ENCODE data around the gene ZGPAT. TPM values are rescaled to one million over a fixed set of nuclear protein-coding genes. Genes with fewer than 3 reads are reported as not detected.

The ZGPAT gene
- polyA plus RNA-seq, 1 donor from 2014 or later: 60.8 TPM

GRCh38 chr20:63750807-63751470 is 43.1 kb downstream of the ZGPAT start:
- Histone ChIP-seq H3K4me3 (ENCODE audit: low read length) (no peak overlapping the region), H3K36me3 (ENCODE audit: insufficient read depth, low read length) (no peaks in the 10 kb centered on the region), H4K20me1 (ENCODE audit: insufficient read depth) (no peaks in the 10 kb centered on the region), H3F3A (ENCODE audit: insufficient read depth, low read length, poor library complexity, severe bottlenecking) (no peaks in the 10 kb centered on the region), H3K9me2 (ENCODE audit: insufficient read depth, low read length) (no peaks in the 10 kb centered on the region), H3K27ac (ENCODE audit: low read length) (no peak overlapping the region), H3K9me3 (ENCODE audit: low read length) (no peaks in the 10 kb centered on the region), H3K79me2 (replicated peaks; ENCODE audit: insufficient read depth, low read length) (no peaks in the 10 kb centered on the region), H3K9ac (ENCODE audit: low read length) (no peak overlapping the region), H3K4me2 (ENCODE audit: low read length) (no peak overlapping the region), H3K27me3 (ENCODE audit: insufficient read depth, low read depth, low read length) (no peaks in the 10 kb centered on the region), H2AFZ (ENCODE audit: low read depth, low read length) (no peak overlapping the region)
- no peak for TF ChIP-seq REST (IDR thresholded peaks at IDR 0.05; ENCODE audit: borderline replicate concordance)
- TF ChIP-seq RAD21 (conservative IDR thresholded peaks at IDR 0.05): no peak
- no peak for TF ChIP-seq TAF1 (IDR thresholded peaks at IDR 0.05; ENCODE audit: low read depth)
- no peak for TF ChIP-seq EP300 (conservative IDR thresholded peaks at IDR 0.05; ENCODE audit: poor library complexity, severe bottlenecking)
- no peak for TF ChIP-seq POLR2AphosphoS5 (IDR thresholded peaks at IDR 0.05)
- no peak for TF ChIP-seq SMC3 (conservative IDR thresholded peaks at IDR 0.05; ENCODE audit: poor library complexity)
- TF ChIP-seq EZH2 (IDR thresholded peaks at IDR 0.05; ENCODE audit: borderline replicate concordance, insufficient read depth, low read length, poor library complexity, severe bottlenecking): no peak
- no peak for TF ChIP-seq CTCF (IDR thresholded peaks at IDR 0.05; ENCODE audit: poor library complexity, severe bottlenecking)
- TF ChIP-seq MXI1 (conservative IDR thresholded peaks at IDR 0.05; ENCODE audit: poor library complexity, severe bottlenecking): no peak

- no peaks in the 10 kb centered on the region for H3K36me3 ChIP-seq (ENCODE audit: insufficient read depth, low read length)
- H3K27ac ChIP-seq (ENCODE audit: low read length): no peak overlapping the region
- H3F3A ChIP-seq (ENCODE audit: insufficient read depth, low read length, poor library complexity, severe bottlenecking): no peaks in the 10 kb centered on the region
- no peaks in the 10 kb centered on the region for H3K79me2 ChIP-seq (replicated peaks; ENCODE audit: insufficient read depth, low read length)
- no peak overlapping the region for H2AFZ ChIP-seq (ENCODE audit: low read depth, low read length)
- TF ChIP-seq REST (IDR thresholded peaks at IDR 0.05; ENCODE audit: borderline replicate concordance) (no peak), MXI1 (conservative IDR thresholded peaks at IDR 0.05; ENCODE audit: poor library complexity, severe bottlenecking) (no peak), POLR2AphosphoS5 (IDR thresholded peaks at IDR 0.05) (no peak), CTCF (IDR thresholded peaks at IDR 0.05; ENCODE audit: poor library complexity, severe bottlenecking) (no peak), SMC3 (conservative IDR thresholded peaks at IDR 0.05; ENCODE audit: poor library complexity) (no peak), EZH2 (IDR thresholded peaks at IDR 0.05; ENCODE audit: borderline replicate concordance, insufficient read depth, low read length, poor library complexity, severe bottlenecking) (no peak), RAD21 (conservative IDR thresholded peaks at IDR 0.05) (no peak), EP300 (conservative IDR thresholded peaks at IDR 0.05; ENCODE audit: poor library complexity, severe bottlenecking) (no peak), TAF1 (IDR thresholded peaks at IDR 0.05; ENCODE audit: low read depth) (no peak)
- no peaks in the 10 kb centered on the region for H3K9me3 ChIP-seq (ENCODE audit: low read length)
- no peak overlapping the region for H3K4me2 ChIP-seq (ENCODE audit: low read length)
- H3K9me2 ChIP-seq (ENCODE audit: insufficient read depth, low read length): no peaks in the 10 kb centered on the region
- H3K9ac ChIP-seq (ENCODE audit: low read length): no peak overlapping the region
- no peak overlapping the region for H3K4me3 ChIP-seq (ENCODE audit: low read length)
- no peaks in the 10 kb centered on the region for H3K27me3 ChIP-seq (ENCODE audit: insufficient read depth, low read depth, low read length)
- H4K20me1 ChIP-seq (ENCODE audit: insufficient read depth): no peaks in the 10 kb centered on the region
Observed at GRCh38 chr20:63751471-63752271, 43.8 kb downstream of the ZGPAT start.
